Measurements from ENCODE around the gene APBB2.

APBB2 gene

DNA sequence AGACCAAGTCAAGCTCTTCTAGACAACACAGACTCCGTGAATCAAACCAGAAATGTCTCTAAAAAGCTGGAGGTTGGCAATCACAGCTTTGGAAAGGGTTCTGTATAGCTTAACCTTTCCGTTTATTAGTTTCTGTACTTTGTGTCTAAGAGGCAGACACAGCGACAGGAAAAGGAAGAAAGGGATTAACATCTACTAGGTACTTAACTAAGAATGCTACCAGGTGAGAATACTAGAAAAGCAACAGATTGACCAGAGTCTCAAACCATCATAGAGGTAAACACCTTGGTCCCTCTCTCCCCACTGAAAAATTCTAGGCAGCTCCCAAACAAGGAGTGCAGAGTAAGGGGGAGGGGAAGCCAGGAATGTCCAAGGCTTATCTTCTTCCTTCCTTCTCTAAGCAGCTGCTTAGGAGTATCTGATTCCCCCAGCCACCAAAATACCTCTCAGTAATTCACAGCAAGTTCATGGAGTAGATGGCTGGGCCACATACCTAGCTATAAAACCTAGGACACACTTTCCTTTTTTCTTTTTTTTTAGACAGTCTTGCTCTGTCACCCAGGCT, 80.8 kb downstream of the APBB2 start:
- DNase-seq: no peak

DNA sequence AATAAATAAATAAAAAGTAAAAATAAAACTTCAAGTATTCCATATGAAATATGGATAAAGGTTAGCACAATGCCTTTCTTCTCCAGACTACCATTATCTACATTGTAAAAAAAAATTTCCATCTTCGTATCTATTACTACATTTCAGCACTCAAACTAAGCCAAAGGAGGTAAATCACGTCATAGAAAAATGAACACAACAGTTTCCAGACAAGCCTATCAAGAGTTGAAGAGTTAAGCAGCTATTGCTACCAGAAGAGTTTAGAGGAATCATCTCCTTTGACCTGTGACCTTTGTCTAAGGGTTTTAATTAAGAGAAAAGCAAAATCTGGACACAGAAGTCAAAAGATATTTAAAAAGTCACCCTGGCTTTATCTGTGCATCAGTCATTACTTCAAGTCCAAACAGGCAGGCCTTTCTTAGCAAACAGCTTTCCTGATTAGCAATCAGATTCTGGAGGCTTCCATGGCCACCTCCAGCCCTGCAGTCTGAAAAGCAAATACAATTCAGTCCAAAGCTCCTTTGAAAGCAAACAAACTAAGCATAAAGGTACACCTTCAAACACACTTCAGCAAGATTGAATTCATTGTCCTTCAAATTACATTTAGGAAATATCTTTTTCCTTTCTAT, 82.2 kb downstream of the APBB2 start:
- no peak for DNase-seq

DNA sequence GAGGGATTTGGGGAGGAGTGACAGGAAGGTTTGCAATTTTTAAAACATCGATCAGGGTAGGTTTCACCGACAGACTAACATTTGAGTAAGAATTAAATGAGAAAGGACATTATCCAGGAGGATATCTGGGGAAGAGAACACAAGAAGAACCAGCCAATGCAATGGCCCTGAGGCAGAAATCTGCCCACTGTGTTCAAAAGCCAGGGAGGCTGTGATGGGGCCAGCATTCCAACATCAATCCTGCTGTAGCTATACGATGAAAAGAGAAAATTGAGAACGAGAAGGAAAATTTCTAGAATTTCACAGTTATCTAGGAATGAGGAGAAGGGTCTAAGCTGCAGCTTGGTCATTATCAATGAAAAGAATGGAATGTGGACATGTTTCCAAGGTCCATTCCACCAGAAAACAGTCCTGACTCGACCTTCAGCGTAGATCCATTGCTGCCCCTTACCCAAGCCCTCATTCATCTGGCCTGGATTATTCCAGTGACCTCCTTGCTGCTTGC, 84.4 kb downstream of the APBB2 start:
- DNase-seq: no peak

DNA sequence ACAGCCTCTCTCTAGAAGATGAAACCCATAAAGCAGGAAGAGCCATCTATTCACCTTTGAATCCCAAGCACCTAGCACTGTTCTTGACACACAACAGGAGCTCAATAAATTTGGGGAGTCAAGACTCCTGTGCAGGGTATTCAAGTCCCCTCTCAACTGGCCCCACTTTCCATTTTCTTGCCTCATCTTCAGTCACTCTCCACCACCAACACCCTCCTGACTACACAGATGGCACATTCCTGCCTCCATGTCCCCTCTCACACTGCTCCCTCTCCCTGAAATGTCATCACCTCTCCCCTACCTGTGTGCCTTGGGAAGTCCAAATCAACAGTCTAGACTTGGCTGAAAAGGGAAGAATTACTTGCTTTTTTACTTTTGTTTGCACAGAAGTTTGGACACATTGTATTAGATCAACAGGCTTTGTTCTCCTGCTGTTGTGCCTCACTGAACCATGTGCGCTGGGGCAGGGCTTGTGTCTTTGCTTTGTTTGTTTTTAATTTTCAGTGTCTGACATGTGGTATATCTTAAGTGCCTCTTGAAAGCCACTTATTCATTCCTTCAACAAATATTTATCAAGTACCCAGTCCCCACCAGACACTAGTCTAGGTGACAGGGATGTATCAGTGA, 85.1 kb downstream of the APBB2 start:
- DNase-seq: no peak

DNA sequence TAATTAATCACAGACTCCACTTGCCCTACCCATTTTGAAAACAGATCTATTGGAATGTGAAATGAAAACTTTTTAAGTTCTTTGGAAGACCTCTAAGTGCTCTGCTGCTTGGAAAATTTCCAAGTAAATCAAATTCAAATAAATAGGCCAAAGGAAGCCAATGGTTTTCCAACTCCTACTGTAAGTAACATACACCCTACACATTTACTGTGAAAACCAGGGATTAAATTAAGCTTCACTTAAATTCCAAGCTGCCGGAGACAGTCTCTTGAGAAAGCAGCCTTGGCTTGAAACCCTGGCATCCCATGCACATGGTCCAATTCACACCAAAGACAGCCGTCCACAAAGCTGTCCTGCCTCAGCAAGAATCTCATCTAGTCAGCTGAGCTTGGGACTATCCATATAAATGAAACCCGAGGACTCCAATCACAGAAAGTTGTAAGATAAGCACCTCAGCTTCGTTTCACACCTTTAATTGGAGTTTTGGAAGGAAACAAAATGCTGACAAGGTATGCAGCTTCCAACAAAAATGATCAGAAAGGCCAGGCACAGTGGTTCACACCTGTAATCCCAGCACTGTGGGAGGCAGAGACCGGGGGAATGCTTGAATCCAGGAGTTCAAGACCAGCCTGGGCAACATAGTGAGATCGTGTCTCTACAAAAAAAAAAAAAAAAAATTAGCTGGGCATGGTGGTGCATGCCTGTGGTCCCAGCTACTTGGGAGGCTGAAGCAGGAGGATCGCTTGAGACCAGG, 88.6 kb downstream of the APBB2 start:
- no peak for DNase-seq

DNA sequence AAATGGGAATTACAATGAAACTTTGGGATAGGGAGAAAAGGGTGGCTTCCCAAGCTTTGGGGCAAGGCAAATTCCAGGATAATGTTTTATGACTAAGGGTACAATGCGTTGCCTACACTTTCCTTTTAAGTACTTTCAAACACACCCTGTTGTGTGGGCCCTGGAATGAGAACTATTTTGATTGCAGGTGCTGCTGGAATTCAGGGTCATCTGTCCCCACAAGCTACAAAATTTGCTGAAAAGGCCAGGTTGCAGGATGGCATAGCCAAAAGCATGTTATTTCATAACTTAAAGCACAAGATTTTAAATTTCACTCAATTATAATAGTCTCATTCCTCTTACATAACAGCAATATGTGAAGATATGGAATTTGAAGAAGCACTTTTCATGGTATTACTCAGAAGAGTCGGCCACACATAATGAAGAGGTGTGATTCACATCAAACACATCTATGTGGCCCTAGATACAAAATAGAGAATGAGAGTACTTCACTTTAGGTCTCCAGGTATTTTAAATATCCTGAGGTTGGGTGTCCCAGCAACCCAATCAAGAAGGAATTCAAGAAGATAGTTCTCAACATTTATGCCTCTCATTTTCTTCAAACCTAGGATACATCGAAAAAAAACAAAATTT, 89.3 kb downstream of the APBB2 start:
- no peak for DNase-seq

DNA sequence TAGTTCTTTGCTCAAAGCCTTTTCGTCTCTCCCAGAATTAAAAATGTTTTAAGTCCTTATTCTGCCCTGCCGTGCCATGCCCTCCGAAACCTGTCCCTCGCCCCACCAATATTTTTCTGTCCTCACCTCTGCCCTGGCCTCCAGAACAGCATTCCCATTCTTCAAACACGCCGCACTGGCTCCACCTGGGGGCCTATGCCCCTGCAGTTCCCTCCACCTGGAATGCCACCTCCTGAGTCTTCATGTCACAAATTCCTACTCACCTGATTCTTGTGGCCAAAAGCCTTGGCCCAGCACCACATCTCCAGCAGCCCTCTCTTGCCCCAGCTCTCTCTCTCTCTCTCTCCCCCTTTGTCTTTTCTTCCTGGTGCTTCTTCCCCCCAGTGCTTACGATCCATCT, 91.6 kb downstream of the APBB2 start:
- DNase-seq: no peak

DNA sequence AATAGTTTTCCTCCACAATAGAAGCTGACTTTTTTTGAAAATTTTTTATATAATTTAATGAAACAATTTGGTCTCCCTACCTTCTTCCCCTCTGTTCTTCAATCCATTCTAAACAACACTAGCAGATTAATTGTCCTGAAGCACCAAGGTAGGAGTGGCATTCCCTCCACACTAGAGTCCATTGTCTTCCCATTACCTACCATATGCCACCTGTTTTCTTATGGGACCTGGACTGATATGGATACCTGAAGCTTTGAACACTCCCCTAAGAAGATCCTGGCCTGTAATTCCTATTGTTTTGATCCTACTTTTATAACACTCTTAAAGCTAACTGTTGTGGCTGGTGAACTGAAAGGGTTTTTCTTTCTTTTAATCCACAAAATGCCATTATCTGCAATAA, 92.0 kb downstream of the APBB2 start:
- DNase-seq: no peak

DNA sequence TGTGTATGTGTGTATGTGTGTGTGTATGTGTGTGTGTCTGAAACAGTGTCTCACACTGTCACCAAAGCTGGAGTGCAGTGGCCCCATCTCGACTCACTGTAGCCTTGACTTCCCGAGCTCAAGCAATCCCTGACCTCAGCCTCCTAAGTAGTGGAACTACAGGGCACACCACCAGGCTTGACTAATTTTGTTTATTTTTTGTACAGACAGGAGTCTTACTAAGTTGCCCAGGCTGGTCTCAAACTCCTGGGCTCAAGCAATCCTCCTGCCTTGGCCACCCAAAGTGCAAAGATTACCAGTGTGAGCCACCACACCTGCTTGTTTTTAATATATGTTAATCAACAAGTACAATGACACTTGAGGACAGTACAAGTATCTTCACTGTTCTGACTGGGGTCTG, 92.4 kb downstream of the APBB2 start:
- DNase-seq: no peak

DNA sequence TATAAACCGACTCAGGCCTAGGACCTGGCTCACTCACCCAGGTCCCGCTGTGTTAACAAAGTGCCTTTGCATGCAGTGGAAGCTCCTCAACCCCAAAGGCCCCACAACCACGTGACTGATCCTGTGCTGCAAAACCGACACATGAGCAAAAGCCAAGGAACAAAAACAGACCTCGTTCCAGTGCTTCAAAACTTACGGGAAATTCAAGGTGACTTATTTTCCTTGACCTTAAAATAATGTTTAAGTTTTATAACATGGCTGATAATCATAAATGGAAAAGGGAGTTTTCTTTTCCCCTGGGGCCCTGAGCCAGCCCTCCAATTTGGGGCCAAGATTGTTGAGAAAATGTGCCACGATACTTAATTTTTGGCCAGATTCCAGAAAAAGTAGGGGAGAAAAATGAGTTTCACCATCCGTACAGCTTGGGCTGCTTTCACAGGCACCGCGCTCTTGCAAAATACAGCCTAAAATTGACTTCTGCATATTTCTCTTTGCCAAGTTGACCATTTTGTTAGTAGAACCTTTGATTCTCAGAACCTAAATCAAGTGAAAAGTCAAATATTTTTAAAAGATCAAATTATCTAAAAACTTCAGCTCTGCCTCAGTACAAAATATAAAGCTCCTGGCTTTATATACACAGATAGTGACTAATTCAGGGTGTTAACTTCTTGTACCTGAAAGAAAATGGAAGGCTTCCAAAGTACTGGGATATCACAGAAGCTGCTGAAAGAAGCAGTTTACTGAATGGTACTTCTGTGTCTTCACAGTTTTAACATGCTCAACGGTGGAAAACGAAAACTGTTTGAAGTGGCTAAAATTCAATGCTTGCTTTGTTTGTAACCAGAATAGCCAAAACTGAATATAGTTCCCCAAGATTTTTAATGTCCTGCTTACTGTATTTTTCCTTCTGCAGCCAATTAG, 93.8 kb downstream of the APBB2 start:
- no peak for DNase-seq

DNA sequence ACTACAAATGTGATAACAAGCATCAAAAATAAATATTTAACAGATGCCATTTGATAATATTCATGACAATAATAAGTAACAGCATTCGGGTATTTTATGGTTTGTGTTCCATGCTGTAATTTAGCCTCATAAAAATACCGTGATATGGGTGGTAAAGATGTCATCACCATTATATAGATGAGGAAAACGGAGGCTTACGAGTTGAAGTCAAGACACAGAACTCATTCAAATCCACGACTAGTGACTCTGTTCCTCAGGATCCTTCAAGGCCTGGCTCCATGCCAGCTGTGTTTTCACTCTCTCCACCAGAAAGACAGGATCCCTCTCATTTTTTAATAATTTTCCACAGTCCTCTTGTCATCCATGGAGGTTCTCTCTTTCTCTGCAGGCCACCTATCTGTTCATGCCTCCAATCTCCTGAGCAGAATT, 94.5 kb downstream of the APBB2 start:
- DNase-seq: no peak

DNA sequence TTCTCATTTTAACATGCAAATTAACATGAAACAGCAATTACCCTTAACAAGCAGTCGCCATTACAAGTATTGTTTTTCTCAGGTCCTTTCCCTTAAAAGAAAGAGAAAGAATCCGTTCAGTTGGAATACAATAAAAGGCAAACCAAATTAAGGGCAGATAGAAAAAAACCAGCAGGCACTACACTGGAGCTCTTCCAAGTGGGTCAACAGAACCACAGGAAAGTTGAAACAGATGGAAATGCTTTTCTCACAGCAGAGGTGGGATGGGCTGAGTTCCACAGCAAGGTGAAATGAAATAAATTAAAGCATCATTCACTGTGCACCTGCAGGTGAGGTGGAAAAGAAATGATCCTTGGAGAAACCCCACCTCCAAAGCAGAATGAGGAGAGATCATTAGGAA, 102.6 kb downstream of the APBB2 start:
- no peak for DNase-seq

DNA sequence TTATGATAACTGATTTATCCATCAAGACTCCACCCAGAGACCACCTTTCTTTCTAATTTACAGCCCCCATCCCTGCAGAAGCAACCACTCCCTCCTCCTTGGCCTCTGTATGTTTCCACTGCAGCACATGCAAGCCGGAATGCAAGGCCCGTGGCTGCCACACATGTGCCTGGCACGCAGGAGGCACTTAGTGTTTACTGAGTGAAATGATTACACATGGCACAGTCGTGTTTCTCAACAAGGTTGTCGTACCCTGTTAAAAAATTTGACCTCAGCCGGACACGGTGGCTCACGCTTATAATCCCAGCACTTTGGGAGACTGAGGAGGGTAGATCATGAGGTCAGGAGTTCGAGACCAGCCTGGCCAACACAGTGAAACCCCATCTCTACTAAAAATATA, 104.3 kb downstream of the APBB2 start:
- no peak for DNase-seq

DNA sequence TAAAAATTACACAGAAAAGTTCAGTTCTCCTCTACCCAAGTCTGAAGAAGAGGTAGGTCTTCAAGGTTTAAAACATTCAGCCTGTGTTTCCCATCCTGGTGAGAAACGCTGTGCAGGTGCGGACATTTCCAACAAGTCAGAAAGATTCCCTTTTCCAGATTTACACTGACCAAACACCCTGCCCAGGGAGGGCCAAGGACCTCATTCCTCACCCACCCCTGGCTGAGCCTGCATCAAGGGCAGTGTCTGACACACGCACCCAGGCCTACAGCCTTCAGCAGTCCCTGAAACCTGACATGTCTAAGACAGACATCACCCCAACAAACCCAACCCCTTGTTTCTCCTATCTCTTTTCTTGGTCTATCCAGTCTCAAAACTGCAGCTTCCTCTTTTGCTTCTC, 105.9 kb downstream of the APBB2 start:
- DNase-seq: no peak

DNA sequence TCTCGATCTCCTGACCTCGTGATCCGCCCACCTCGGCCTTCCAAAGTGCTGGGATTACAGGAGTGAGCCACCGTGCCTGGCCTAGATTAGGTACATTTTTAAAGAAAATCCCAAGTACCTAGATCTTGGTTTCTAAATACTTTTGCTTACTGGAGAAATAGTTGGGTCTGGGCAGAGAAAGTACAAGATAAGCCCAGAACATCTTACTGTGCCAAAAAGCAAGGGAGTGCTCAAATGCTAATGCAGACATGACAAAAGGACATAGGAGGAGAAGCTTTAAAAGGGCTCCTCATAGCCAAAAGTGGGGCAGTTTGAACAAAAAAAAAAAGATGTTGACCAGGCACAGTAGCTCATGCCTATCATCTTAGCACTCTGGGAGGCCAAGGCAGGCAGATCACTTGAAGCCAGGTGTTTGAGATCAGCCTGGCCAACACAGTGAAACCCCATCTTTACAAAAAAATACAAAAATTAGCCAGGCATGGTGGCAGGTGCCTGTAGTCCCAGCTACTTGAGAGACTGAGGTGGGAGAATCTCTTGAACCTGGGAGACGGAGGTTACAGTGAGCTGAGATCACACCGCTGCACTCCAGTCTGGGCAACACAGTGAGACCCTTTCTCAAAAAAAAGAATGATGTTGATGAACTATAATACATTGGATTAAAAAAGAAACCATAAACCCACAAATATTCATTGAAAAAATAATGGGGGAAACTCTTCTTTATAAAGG, 107.5 kb downstream of the APBB2 start:
- no peak for DNase-seq

DNA sequence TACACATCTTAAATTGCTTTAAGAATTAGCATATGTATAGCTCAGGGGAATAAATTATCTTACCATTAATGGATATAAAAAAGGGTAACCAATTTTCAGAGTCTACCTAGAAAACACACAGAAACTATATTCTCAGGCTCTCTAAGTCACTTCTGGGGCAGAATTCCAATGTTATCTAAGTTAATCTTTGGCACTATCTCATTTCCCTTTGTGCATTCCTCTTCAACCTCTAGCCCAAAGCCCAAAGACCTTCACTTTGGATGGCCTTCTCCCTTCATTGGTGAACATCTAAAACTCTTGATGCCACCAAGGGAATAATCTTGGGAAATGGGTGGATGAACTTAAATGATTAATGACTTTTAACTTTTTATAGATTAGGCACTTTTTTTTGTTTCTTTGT, 108.3 kb downstream of the APBB2 start:
- no peak for DNase-seq

DNA sequence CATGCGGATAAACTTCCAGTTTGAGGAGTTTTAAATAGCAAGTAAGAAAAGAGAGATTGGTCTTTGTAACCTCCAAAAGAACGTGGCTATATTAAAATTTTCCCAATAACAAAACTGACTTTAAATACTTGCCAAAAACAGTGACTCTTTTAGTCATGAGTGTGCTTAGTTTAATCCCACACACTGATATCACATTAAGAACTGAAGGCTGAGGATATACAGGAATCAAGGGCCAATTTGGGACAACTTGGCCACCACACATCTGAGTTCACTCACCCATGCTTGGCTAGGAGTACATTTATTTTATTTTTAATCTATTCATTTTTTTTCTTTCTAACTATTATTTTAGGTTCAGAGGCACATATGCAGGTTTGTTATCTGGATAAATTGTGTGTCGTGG, 110.2 kb downstream of the APBB2 start:
- DNase-seq: no peak

DNA sequence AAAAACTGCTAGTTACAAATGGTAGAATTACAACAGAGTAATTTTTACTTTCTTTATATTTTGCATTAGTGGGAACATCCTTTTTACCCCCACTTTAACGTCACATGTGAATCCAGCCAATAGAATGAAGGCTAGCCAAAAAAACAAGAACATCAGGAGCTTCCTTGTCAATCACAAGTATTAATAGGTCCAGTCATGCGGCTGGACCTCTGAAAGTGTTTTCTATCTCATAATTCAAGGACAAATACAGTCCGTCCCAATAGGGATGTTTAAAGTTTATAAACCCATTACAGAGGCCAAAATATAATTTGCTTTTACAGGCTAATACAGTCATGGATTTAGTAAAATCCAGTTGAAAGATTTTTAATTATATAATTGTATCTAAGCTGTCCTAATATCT, 110.7 kb downstream of the APBB2 start:
- no peak for DNase-seq

DNA sequence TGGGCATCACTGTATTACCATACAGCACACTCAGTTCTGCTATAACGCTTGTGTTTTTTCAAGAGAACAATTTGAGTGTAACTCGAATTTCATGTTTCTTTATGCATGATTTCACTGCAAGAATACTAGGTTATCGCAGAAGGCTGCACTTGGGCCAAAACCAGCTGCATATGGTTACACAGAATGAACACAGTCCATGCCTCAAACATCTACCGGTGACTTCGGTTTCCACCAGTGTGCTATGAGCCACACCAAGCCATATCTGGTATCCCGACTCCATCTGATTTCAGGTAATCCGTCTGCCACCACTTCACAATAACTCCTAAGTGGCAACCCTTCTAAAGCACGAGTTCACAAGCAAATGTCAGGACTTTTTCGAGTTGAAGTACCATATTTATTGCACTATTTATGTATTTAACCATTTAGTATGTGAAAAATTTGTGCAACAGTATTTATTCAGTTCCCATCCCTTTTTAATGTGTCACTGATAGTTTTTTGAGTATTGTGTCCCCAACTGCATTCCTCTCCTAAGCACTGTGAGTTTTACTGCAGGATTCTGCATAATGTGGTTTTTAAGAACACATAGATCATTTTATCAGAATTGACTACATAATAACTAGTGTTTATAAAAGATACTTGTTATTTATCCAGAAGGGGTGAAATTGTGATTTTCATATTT, 111.8 kb downstream of the APBB2 start:
- DNase-seq: no peak

DNA sequence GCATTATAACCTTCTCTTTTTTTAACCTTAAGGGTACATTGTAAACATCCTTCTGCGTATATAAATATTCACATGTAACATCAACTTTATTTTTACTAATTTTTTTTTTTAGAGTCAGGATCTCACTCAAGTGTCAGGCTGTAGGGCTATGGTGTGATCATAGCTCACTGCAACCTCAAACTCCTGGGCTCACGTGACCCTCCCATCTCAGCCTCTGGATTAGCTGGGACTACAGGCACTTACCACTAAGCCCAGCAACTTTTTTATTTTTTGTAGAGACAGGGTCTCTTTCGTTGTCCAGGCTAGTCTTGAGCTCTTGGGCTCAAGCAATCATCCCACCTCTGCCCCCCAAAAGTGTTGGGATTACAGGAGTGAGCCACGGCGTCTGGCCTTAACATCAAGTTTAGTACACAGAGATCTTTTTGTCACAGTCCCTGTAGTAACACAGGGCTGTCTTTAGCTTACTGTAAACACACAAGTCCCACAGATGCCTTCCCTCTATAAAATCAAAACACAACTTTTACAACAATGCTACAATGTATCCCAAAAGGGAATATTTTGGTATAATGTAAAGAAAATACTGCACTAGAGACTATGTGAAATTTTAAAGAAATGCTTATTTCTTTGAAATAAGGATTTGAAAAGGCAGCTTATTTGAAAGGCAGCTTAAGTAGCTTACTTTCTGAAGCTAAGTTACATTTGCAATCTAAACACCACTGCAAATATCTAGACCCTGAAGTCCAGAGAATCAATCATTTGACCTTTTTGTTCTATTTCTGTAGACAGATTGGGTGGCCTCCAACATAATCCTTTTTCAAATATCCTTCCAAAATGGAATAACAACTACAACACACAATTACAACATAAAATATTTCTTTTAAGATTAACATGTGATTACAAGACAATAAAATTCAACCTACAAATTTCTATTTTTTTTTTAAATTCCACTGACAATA, 116.0 kb downstream of the APBB2 start:
- DNase-seq: no peak
